ENCODE results near the gene TNFRSF19. TPM values are rescaled to one million over a fixed set of nuclear protein-coding genes. Genes with fewer than 3 reads are reported as not detected.

TNFRSF19 gene
- total RNA-seq, 1 donor from 2014 or later = 31.3 TPM

DNA sequence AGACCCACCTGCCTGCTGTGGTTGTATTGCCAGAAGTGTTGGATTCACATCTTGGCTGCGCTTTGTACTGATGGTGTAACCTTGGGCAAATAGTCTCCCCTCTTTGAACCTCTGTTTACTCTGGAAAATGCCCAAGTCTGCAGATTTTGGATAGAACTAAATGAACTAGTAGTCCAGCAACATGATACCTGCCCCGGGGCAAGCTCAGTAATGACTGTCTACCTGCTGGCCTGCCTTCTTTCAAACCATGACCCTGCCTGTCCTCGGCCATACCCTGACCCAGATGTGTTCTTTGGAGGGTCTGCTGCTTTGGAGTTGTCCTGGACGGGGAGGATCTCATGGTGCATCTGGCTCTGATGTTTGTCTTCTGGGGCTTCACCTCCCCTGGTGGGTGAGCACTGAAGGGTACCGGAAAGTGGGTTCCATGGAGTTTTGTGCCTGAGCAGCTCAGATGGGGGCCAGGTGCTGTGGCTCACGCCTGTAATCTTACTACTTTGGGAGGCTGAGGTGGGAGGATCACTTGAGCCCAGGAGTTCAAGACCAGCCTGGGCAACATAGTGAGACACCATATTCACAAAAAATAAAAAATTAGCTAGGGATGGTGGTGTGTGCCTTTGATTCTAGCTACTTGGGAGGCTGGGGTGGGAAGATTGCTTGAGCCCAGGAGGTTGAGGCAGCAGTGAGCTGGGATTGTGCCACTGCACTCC lies 59.5 kb downstream of the TNFRSF19 start:
- no peaks in the 10 kb centered on the region for H3K36me3 ChIP-seq (ENCODE audit: control insufficient read depth, insufficient read depth, low read length)
- no peak overlapping the region for H3K4me3 ChIP-seq (ENCODE audit: low read depth, low read length)
- H3K27me3 ChIP-seq (ENCODE audit: control insufficient read depth, insufficient read depth, low read length) = no peaks in the 10 kb centered on the region
- no peak for DNase-seq (ENCODE audit: low read depth)
- TF ChIP-seq, protein P1, sequence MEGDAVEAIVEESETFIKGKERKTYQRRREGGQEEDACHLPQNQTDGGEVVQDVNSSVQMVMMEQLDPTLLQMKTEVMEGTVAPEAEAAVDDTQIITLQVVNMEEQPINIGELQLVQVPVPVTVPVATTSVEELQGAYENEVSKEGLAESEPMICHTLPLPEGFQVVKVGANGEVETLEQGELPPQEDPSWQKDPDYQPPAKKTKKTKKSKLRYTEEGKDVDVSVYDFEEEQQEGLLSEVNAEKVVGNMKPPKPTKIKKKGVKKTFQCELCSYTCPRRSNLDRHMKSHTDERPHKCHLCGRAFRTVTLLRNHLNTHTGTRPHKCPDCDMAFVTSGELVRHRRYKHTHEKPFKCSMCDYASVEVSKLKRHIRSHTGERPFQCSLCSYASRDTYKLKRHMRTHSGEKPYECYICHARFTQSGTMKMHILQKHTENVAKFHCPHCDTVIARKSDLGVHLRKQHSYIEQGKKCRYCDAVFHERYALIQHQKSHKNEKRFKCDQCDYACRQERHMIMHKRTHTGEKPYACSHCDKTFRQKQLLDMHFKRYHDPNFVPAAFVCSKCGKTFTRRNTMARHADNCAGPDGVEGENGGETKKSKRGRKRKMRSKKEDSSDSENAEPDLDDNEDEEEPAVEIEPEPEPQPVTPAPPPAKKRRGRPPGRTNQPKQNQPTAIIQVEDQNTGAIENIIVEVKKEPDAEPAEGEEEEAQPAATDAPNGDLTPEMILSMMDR (IDR thresholded peaks at IDR 0.05; ENCODE audit: insufficient read depth, low read length, poor library complexity, severe bottlenecking) = no peak

DNA sequence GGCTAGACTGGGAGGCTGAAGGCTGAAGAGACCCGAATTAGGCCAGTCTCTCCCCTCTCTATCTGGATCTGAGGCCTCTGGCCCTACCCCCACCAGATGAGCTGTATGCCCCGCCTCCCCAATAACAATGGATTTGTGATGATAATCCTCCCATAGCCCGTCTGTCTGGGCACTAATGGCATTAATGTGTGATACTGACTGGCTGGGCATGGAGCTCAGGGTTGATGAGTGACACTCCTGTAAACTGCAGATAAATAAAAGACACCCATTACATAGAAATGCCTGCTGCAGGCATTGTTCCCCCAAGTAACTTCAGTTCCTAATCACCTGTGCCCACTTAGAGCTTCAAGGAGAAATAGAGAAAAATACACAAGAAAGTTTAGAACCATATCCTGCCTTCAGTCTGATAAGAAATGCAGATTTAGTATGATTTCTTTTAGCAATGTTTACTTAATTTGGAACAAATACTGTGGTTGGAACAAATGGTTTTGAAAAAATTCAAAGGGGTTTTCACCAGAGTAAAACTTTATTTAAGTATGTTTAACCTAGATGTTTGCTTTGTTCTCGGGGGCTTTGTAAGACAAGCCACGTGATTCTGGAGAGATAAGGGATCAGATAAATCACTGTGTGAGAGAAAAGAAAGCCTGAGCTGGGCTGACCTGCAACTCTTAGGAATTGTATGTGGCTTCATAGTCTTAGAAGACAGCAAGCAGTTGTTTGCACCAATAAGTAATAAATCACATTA lies 60.3 kb downstream of the TNFRSF19 start:
- TF ChIP-seq, protein P1 (IDR thresholded peaks at IDR 0.05; ENCODE audit: insufficient read depth, low read length, poor library complexity, severe bottlenecking) = no peak
- Histone ChIP-seq H3K27me3 (ENCODE audit: control insufficient read depth, insufficient read depth, low read length) (no peaks in the 10 kb centered on the region), H3K4me3 (ENCODE audit: low read depth, low read length) (no peak overlapping the region), H3K36me3 (ENCODE audit: control insufficient read depth, insufficient read depth, low read length) (no peaks in the 10 kb centered on the region)
- no peak for DNase-seq (ENCODE audit: low read depth)

DNA sequence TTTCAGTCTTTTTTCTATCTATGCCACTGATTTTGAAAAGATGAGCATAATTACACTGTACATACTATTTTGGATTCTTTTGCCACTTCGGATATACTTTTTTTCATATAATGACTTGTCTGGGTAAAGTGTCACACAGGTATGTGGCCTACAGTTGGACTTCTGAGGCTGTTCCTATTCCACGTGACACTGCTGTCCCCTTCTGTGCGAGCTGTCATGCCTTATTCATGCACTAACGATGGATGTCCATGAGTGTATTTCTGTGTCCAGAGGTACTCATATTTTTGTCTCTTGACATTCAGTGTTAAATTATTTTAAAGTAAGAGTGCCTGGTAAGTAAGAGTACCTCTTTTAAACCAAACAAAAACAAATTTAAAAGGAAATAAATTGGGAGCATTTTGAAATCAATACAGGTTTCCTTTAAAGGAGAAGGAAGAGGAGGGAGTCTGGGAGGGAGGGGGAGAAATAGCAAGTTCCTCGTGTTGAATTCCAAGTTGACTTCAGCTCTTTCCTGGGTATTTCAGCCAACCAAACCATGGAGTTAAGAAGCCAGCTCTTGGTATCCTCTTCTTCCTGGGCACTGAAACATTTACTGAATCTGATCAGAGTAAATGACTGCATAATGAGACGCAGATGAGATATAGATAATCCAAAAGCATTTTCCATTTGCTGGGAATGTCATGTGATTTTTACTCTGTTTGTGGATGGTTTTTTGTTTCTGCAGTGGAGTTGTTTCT lies 61.3 kb downstream of the TNFRSF19 start:
- no peaks in the 10 kb centered on the region for H3K27me3 ChIP-seq (ENCODE audit: control insufficient read depth, insufficient read depth, low read length)
- H3K36me3 ChIP-seq (ENCODE audit: control insufficient read depth, insufficient read depth, low read length) = no peaks in the 10 kb centered on the region
- TF ChIP-seq, protein P1 (IDR thresholded peaks at IDR 0.05; ENCODE audit: insufficient read depth, low read length, poor library complexity, severe bottlenecking) = no peak
- H3K4me3 ChIP-seq (ENCODE audit: low read depth, low read length) = no peak overlapping the region
- no peak for DNase-seq (ENCODE audit: low read depth)

DNA sequence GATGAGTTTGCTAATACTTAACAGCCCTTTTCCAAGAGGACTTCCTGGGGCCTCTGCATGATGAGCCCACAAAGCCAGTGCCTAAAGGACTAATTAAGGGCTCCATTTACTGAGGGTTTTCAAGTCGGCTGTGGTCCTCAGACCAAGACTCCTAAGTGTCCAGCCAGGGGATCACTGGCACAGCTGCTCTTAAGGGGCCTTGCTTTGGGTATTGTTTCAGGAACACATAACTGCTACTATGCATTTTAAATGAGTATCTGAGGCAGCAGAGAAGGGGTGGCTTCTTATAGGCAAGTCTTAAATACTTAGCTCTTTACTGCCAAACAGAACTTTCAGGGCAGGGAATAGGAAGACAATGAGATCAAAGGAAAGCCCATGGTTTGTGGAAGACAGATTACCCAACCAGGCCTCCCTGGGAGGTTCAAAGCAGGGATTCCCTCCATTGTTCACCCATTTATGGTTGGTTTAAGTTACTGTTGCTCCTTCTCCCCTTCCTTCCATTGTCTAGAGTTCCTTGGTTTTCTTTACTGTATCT lies 61.9 kb downstream of the TNFRSF19 start:
- H3K4me3 ChIP-seq (ENCODE audit: low read depth, low read length) = no peak overlapping the region
- no peaks in the 10 kb centered on the region for H3K36me3 ChIP-seq (ENCODE audit: control insufficient read depth, insufficient read depth, low read length)
- TF ChIP-seq, protein P1 (IDR thresholded peaks at IDR 0.05; ENCODE audit: insufficient read depth, low read length, poor library complexity, severe bottlenecking) = no peak
- no peaks in the 10 kb centered on the region for H3K27me3 ChIP-seq (ENCODE audit: control insufficient read depth, insufficient read depth, low read length)
- no peak for DNase-seq (ENCODE audit: low read depth)

DNA sequence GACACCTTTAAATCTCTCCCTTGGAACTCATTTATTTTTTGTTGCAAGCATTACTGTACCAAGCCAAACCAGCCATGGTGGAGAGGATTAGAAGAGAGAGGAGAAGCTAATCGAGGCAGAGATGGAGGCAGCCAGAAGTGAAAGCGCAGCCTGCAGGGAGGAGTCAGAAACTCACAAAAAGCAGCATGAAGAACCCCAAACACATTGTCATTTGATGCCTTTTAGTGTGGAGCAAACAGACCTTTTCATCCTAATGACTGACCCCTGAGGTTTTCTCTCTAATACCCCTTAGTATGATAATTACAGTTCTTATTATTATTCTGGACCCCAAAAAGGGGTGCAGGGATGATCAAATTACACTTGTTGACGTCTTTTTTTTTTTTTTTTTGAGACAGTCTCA lies 62.5 kb downstream of the TNFRSF19 start:
- DNase-seq (ENCODE audit: low read depth) = no peak

More for the DNA sequence above, 62.5 kb downstream of the TNFRSF19 start:
- Histone ChIP-seq H3K36me3 (ENCODE audit: control insufficient read depth, insufficient read depth, low read length) (no peaks in the 10 kb centered on the region), H3K27me3 (ENCODE audit: control insufficient read depth, insufficient read depth, low read length) (no peaks in the 10 kb centered on the region), H3K4me3 (ENCODE audit: low read depth, low read length) (no peak overlapping the region)
- TF ChIP-seq, protein P1 (IDR thresholded peaks at IDR 0.05; ENCODE audit: insufficient read depth, low read length, poor library complexity, severe bottlenecking) = no peak

Measured in kidney epithelial cell (primary cell).